ENCODE measurements around the gene HTATSF1.

The HTATSF1 gene

DNA sequence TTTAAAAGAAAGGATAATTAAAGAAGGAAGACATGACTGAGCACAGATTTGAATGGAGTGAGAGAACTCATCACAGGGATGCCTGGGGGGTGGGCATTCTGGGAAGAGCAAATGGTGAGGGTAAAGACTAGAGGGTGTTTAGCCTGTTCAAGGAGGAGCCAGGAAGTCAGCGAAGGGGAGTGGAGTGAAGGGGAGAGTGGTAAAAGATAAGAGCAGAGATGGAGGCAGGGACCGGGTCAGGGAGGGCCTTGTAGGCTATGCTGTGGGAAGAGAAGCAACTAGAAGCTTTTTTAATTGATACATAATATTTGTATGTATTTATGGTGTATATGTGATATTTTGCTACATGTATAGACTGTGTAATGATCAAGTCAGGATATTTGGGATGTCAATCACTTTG, 32.4 kb downstream of the HTATSF1 start:
- Mint-ChIP-seq H3K36me3 (ENCODE audit: low read depth) (no peaks in the 10 kb centered on the region), H3K9me3 (peaks cover 5% of the 10 kb centered on the region), H3K4me1 (peaks cover 15% of the 10 kb centered on the region), H3K4me3 (no peak overlapping the region), H3K27me3 (ENCODE audit: low read depth) (peaks cover 12% of the 10 kb centered on the region), H3K27ac (no peak overlapping the region)
- TF ChIP-seq CTCF (IDR thresholded peaks at IDR 0.05; ENCODE audit: unreplicated experiment in 3 of 3): no peak

GRCh38 chrX:136531951-136532350, 34.6 kb downstream of the HTATSF1 start, which contains the start of gene VGLL1:
Gene VGLL1, plus strand, starts transcription at chrX:136532215. Its CDS starts 3,806 bp downstream, at chrX:136536021.
- peaks cover 12% of the 10 kb centered on the region for H3K27me3 Mint-ChIP-seq (ENCODE audit: low read depth)
- TF ChIP-seq CTCF (IDR thresholded peaks at IDR 0.05; ENCODE audit: unreplicated experiment in 3 of 3): no peak
- peaks cover 8% of the 10 kb centered on the region for H3K9me3 Mint-ChIP-seq
- H3K36me3 Mint-ChIP-seq (ENCODE audit: low read depth): no peaks in the 10 kb centered on the region
- peaks cover 5% of the 10 kb centered on the region for H3K4me1 Mint-ChIP-seq
- H3K4me3 Mint-ChIP-seq: no peak within 1 kb of the TSS
- H3K27ac Mint-ChIP-seq: no peak within 1 kb of the TSS

GRCh38 chrX:136534131-136534530, 36.7 kb downstream of the HTATSF1 start:
- no peak overlapping the region for H3K27ac Mint-ChIP-seq
- H3K9me3 Mint-ChIP-seq: peaks cover 8% of the 10 kb centered on the region
- H3K4me1 Mint-ChIP-seq: no peaks in the 10 kb centered on the region
- H3K4me3 Mint-ChIP-seq: no peak overlapping the region
- TF ChIP-seq CTCF (IDR thresholded peaks at IDR 0.05; ENCODE audit: unreplicated experiment in 3 of 3): no peak
- peaks cover 10% of the 10 kb centered on the region for H3K27me3 Mint-ChIP-seq (ENCODE audit: low read depth)
- no peaks in the 10 kb centered on the region for H3K36me3 Mint-ChIP-seq (ENCODE audit: low read depth)

GRCh38 chrX:136538811-136539210, 41.4 kb downstream of the HTATSF1 start:
- Mint-ChIP-seq H3K9me3 (peaks cover 3% of the 10 kb centered on the region), H3K36me3 (ENCODE audit: low read depth) (no peaks in the 10 kb centered on the region), H3K27ac (no peak overlapping the region), H3K27me3 (ENCODE audit: low read depth) (peaks cover 4% of the 10 kb centered on the region), H3K4me1 (no peaks in the 10 kb centered on the region), H3K4me3 (no peak overlapping the region)
- no peak for TF ChIP-seq CTCF (IDR thresholded peaks at IDR 0.05; ENCODE audit: unreplicated experiment in 3 of 3)

DNA sequence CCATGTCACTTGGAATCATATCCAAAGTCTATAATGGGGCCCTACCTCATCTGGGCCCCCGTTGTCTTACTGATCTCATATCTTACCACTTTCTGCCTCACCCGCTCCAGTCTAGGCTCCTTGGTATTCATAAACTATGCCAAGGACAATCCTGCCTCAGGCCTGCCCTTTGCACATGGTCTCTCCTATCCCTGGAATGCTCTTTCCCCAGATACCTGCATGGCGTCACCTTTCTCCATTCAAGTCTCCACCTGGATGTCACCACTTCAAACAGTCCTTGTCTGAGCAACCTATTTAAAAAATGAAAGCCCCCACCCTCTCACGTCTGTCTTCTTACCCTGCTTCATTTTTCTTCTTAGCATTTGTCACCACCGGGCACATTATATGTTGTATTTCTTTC, 42.8 kb downstream of the HTATSF1 start:
- Mint-ChIP-seq H3K9me3 (peaks cover 3% of the 10 kb centered on the region), H3K4me3 (no peak overlapping the region), H3K27ac (no peak overlapping the region), H3K27me3 (ENCODE audit: low read depth) (peaks cover 4% of the 10 kb centered on the region), H3K4me1 (no peaks in the 10 kb centered on the region), H3K36me3 (ENCODE audit: low read depth) (no peaks in the 10 kb centered on the region)
- TF ChIP-seq CTCF (IDR thresholded peaks at IDR 0.05; ENCODE audit: unreplicated experiment in 3 of 3): no peak

- no peak overlapping the region for H3K27ac Mint-ChIP-seq
- peaks cover 4% of the 10 kb centered on the region for H3K27me3 Mint-ChIP-seq (ENCODE audit: low read depth)
- H3K4me1 Mint-ChIP-seq: no peaks in the 10 kb centered on the region
- no peak overlapping the region for H3K4me3 Mint-ChIP-seq
- no peaks in the 10 kb centered on the region for H3K36me3 Mint-ChIP-seq (ENCODE audit: low read depth)
- H3K9me3 Mint-ChIP-seq: peaks cover 7% of the 10 kb centered on the region
- no peak for TF ChIP-seq CTCF (IDR thresholded peaks at IDR 0.05; ENCODE audit: unreplicated experiment in 3 of 3)
These were observed 43.9 kb downstream of the HTATSF1 start for GRCh38 chrX:136541294-136541693.
